ENCODE data around the gene FKBP15.
"Not testable (repeated sequence)": the region's sequence is repeated elsewhere in the genome, so short reads cannot be mapped to it uniquely, and the experiment has no call there.

Gene FKBP15

DNA sequence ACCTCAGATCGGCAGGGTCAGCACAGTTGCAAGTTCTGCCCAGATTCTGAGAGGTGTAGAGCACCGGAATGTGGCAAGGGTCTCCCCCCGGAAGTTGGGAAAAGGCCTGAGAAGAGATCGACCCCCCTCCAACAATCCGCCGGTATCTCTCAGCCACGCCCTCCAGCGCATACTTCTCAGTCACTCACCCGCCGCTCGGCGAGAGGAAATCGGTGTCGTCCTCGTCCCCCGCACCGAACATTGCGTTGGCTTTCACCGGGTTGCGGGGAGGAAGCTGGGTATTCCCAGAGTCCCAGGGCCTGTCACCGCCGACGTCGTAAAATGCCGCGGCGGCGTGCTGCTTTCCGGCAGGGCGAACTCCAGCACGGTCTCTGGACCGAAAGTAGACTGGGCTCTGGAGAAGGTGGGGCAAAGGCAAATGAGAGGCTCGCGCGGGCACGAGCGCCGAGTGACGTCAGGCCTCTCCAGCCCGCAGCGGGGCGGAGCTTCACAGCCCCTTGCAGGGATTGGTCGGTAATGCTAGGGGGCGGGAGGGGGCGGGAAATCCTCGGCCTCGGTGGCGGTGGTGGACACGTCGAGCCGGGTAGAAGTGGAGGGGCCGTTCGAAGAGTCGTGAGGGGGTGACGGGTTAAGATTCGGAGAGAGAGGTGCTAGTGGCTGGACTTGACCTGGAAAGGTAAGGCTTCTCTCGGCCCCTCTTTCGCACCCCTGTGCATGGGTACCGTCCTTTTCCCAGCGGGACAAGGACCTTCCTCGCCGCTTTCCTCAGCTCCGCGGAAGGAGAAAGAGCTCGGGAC is at the start of gene FKBP15, which contains the start of gene SLC31A1:
Gene FKBP15, minus strand, starts transcription at position 275 of the 797 bp plus-strand sequence. Its CDS starts 34 bp downstream, at position 241.
Gene SLC31A1, plus strand, starts transcription at position 542 of the 797 bp plus-strand sequence. CDS start 34,605 bp downstream, outside the sequence.
- peak; percentile 94 for DNase-seq

DNA sequence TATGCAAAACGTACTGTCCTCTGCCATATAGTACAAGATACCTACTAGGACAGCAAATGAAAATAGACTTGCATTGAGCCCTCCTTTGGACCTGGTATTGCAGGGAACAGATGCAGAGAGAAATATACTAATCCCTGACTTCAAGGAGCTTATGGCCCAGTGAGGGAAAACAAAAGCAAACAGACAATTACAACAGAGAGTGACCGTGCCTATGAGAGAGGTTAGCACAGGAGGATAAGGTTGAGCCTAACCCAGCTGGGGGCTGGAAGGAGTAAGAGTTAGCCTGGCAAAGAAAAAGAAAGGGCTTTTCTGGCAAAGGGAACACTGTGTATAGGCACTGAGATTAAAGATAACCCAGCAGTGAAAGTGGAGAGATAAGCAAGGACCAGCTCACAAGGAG is 48.8 kb upstream of the FKBP15 start:
- no peak for DNase-seq

DNA sequence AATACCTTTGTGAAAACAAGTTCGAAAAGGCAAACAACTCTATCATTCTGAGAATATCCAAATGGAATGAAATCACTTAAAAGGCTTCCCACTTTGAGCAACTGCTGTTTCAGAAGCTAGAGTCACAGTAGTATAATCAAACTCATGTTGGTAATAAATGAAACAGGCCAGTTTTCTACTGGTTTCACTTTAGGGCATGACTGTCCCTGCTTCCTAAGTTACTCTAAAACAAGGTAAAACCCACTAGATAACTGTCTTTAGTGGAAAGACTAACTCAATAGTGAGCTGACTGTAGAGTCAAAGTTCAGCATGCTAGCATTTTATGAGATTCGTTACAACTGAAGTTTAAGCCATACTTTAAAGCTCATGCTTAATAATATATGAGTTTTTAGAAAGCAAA is 48.3 kb upstream of the FKBP15 start:
- no peak for DNase-seq

DNA sequence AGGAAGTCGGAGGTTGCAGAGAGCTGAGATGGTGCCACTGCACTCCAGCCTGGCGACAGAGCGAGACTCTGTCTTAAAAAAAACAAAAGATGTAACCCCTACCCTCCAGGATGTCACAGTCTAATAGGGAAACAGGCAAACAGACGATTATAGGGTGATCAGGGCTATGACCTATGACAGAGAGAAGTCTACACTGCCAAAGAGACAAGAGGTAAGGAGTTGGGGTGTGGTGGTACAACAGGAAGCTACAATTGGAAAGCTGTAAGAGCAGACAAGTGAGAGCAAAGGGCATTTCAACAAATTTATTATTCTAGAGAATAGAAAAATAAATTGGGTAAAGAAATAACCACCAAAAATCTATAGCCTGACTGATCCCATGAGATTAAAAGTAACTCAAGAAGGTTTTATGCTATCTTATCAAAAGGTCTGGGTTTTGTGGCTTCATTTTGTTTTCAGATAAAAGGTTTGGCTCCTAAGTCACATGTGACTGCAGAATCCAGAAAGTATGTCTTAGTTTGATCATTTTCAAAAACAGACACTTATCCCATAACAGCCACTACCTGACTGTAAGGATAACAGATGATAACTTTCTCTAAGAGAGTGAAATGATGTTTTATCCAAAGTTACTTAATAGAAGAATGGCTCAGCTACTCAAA is 47.0 kb upstream of the FKBP15 start:
- no peak for DNase-seq

DNA sequence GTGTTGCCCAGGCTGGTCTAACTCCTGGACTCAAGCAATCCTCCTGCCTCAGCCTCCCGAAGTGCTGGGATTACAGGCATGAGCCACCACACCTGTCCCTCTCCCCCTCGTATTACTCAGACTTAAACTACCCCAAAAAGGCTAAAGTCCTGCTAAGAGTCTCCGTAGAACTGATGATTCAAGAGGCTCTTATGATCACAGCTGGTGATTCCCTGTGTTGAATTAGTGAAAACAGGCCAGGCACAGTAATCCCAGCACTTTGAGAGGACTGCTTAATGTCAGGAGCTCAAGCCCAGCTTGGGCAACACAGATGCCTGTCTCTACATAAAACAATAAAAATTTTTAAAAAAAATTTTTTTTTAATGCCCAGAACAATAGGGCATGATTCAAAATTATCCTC is 45.1 kb upstream of the FKBP15 start:
- no peak for DNase-seq

DNA sequence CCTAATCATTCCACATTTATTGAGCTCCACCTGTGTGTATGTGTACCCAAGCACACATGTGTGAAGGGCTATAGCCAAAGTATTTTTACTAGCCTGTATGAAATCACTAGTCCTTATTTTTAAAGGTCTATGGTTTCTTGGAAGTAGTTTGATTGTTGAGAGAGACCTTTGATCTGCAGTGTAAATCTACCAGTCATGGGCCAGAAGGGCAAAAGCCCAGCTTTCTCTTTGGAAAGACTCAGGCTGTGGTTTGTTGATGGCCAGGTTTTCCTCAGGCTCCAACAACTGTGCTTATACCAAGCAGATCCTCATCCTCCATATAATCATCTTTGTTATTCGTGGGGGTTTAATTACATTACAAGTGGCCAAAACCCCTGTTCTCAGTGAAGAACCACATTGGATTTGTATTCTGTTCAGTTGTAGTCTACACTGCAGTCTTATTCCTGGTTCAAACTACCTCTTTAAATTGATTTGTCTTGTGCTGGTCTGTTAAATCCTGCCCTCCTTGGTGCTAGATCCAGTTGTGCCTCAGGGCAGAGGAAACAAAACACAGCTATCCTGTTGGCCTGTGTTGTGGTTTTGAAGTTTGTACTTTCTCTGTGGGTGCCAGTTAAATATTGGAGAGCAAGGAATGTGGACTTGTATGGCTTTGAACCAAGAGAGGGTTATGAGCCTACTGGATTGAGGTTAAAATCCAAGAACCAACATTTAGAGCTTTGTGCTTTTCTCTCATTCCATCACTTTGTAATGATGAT is 41.0 kb upstream of the FKBP15 start:
- DNase-seq, result no peak

GRCh38 chr9:113258282-113258681 is 37.2 kb upstream of the FKBP15 start:
- DNase-seq, result no peak

DNA sequence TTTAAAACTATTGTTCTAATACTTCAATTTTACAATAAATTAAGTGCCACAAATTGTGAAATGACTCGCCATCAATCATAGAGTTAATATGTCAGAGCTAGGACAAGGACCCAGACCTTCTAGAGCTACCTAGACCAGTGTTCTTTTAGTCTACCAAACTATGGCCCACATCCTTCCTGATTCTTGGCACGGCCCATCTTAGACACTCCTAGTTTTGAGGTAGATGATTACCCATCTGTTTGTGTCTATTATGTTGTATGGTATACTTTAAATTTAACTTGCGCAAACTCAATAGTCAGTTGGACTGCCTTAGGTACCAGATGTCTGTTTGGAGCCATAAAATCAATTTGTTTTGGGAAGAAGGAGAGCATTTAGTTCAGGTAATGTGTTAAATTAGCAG is 36.8 kb upstream of the FKBP15 start:
- DNase-seq, result no peak

GRCh38 chr9:113255438-113255837 is 34.4 kb upstream of the FKBP15 start:
- DNase-seq, result no peak

DNA sequence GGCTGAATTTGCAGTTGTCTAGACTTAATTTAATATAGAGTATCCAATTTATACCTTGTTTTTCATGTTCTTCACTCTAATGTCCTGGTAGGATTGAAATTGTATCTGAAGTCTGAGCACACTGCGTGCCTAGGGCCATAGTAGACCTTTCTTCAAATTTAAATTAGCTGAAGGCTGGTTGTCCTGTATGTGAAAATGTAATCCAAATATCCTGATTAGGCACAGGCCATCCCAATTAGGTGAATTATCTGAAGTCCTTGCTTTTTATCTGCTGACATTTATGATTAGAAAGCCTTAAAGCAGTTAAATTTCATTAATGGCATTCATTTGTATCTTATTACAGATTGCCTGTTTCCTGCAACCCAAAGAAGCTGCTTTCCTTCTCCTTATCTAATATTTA is 33.9 kb upstream of the FKBP15 start:
- no peak for DNase-seq

- DNase-seq, result no peak
Observed at GRCh38 chr9:113250807-113251206, 29.7 kb upstream of the FKBP15 start.

DNA sequence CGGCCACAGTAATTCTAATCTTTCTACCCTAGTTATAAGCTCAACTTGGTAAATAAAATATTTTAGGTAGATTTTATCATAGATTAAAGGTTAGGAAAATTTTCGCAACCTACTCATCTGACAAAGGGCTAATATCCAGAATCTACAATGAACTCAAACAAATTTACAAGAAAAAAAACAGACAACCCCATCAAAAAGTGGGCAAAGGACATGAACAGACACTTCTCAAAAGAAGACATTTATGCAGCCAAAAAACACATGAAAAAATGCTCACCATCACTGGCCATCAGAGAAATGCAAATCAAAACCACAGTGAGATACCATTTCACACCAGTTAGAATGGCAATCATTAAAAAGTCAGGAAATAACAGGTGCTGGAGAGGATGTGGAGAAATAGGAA is 28.6 kb upstream of the FKBP15 start:
- DNase-seq, result not testable (repeated sequence)

DNA sequence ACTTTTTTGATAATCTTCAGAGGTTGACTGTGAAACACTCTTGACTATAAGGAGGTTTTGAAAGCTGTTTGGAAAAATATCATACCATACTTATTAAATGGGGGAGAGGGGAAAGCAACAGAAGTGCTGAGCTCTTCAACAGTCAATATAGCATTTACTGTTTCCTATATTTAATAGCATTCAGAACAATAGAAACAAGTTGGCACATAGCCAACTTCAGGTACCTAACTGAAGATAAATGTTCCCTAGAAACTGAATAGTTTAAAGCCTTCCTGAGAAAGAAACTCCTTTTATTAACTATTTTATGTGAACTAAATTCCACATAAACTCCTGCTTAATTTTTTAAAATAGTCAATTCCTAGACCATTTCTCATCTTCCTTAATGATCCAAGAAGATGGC is 26.6 kb upstream of the FKBP15 start:
- no peak for DNase-seq

DNA sequence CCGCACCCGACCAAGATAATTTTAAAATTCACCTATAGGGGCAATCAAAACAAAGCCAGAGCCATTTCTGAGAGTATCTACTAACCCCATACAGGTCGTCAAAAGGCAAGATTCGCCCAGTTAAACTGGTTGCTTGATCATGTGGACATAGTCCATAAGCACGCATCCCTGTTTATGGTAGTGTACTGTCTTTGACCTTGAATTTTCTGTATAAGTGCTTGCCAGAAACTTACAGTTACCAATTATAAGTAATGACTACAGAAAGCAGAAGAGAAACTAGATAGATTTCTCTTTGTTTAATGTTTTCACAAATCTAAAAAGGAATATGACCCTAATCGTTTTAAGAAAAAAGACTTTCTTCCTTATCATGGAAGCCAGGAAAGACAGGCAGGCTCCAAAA is 25.9 kb upstream of the FKBP15 start:
- DNase-seq, result no peak

- DNase-seq, result no peak
Observed at GRCh38 chr9:113245894-113246293, 24.8 kb upstream of the FKBP15 start.

GRCh38 chr9:113244556-113244955 is 23.5 kb upstream of the FKBP15 start:
- no peak for DNase-seq

GRCh38 chr9:113241161-113241560 is 20.1 kb upstream of the FKBP15 start:
- no peak for DNase-seq

DNA sequence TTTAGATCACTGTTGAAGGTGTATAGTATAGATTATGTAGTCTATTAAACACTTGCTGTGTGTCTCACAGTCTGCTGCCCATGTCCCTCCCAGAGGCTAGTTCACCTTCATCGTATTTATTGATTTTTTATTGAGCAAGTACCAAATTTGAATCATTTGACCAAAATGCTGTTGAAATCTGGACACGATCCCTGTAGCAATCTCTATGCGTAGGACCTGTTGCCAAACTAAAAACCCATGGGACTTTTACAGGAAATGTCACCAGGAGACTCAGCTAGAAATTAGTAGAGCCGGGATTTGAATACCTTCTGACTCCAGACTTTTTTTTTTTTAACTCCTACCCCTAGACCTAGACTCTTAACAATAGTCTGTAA is 17.8 kb upstream of the FKBP15 start:
- no peak for DNase-seq

- no peak for DNase-seq
Observed at GRCh38 chr9:113238202-113238858, 17.3 kb upstream of the FKBP15 start.

- DNase-seq, result no peak
Observed at GRCh38 chr9:113237026-113237425, 15.9 kb upstream of the FKBP15 start.

- not testable (repeated sequence) for DNase-seq
Observed at GRCh38 chr9:113235701-113236255, 14.7 kb upstream of the FKBP15 start.

DNA sequence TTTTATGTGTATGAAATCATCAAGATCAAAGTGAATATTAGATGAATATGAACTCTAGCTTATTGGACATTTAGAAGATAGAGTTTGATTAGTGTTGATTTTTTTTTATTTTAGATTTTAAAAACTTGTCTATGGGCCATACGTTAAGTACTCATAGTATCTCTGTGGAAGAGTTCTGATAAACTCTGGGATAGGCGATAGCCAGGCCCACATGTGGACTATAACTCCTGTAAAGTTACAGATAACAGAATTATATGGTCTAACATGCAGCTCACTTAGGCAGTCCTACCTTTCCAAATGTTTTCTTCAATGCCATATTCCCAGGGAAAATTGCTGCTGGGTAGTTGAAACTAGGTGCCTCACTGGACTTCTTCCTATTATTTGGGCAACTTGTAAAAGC is 10.6 kb upstream of the FKBP15 start:
- no peak for DNase-seq

DNA sequence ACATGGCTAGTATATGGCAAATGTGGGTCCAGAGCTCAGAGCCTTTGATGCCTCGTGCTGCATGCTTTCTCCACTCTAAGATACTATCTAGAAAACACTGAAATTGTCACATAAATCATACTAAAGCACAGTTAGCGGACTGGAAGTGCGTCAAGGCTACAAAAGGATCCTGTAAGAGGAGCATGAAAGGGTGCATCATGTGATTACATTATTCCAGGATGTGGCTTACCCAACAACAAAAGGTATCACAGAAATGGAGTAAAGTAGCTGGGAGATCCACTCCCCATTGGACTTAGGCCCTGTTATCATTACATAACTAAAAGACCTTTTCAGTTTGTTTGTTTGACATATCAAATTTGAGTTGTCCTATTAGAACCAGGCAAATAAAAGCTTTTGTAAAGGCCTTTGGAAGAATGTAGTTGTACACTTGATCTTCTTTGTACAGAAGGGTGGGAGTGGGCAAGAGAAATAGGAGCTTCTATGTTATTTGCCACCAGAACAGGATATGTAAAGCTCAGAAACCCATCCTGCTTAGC is 7.1 kb upstream of the FKBP15 start:
- DNase-seq, result no peak

All from activated effector memory CD4-positive, alpha-beta T cell treated with Interleukin-2 at 50 U/mL for 16 hours (primary cell).